ENCODE results near the gene LMF1.

Gene LMF1

GRCh38 chr16:1002399-1003166, 31.8 kb upstream of the LMF1 start:
- DNase-seq (ENCODE audit: low read depth) = peak; percentile 8
- no peak overlapping the region for H3K4me3 ChIP-seq (ENCODE audit: low read depth, low read length)
- TF ChIP-seq CTCF (IDR thresholded peaks at IDR 0.05; ENCODE audit: low read depth, low read length, missing control alignments) = no peak

GRCh38 chr16:1001096-1001495, 30.3 kb upstream of the LMF1 start:
- no peak for DNase-seq (ENCODE audit: low read depth)
- TF ChIP-seq CTCF (IDR thresholded peaks at IDR 0.05; ENCODE audit: low read depth, low read length, missing control alignments) = no peak
- H3K4me3 ChIP-seq (ENCODE audit: low read depth, low read length) = no peak overlapping the region

DNA sequence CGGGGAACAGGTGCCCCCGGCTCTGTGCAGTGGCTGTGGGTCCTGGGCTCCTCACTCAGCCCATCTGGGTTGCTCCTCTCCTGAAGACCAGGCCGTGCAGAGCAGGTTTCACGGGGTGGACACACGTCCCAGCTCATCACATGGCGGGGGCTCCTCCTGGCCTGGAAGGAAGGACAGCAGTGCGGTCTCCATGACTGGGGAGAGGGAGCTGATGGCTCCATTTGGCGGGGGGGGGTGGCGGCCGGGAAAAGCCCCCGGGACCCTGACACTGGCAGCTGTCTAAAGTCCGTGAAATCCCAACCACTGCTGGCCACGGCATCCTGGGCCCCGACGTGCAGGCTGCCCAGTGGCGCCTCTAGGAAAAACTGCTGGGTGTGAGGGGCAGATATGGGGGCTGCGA, 29.8 kb upstream of the LMF1 start:
- DNase-seq (ENCODE audit: low read depth) = no peak
- no peak overlapping the region for H3K4me3 ChIP-seq (ENCODE audit: low read depth, low read length)
- TF ChIP-seq CTCF (IDR thresholded peaks at IDR 0.05; ENCODE audit: low read depth, low read length, missing control alignments) = no peak

DNA sequence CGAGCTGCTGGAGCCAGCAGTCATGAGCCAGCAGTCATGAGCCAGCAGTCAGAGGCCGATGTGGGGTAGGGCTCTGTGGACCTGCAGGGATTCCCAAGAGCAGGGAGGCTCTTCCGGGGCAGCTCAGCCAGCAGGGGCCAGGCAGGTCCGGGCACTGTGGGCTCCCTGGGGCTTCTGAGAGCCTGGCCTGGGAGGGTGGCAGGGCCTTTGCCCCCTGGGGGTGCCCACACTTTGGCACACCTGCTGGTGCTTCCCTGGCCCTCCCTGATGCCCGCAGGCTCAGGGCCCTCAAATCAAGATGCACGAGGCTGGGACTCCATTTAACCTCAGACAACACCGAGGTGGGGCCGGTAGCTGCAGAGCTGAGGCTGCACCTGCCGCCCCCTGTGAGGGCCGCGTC, 28.9 kb upstream of the LMF1 start:
- no peak for TF ChIP-seq CTCF (IDR thresholded peaks at IDR 0.05; ENCODE audit: low read depth, low read length, missing control alignments)
- no peak overlapping the region for H3K4me3 ChIP-seq (ENCODE audit: low read depth, low read length)
- DNase-seq (ENCODE audit: low read depth) = no peak

- H3K4me3 ChIP-seq (ENCODE audit: low read depth, low read length) = no peak overlapping the region
- no peak for DNase-seq (ENCODE audit: low read depth)
- no peak for TF ChIP-seq CTCF (IDR thresholded peaks at IDR 0.05; ENCODE audit: low read depth, low read length, missing control alignments)
Observed at GRCh38 chr16:998615-999014, 27.8 kb upstream of the LMF1 start.

- no peak for TF ChIP-seq CTCF (IDR thresholded peaks at IDR 0.05; ENCODE audit: low read depth, low read length, missing control alignments)
- no peak for DNase-seq (ENCODE audit: low read depth)
- H3K4me3 ChIP-seq (ENCODE audit: low read depth, low read length) = no peak overlapping the region
Observed at GRCh38 chr16:998211-998610, 27.4 kb upstream of the LMF1 start.

GRCh38 chr16:997440-998051, 26.8 kb upstream of the LMF1 start:
- H3K4me3 ChIP-seq (ENCODE audit: low read depth, low read length) = no peak overlapping the region
- no peak for TF ChIP-seq CTCF (IDR thresholded peaks at IDR 0.05; ENCODE audit: low read depth, low read length, missing control alignments)
- no peak for DNase-seq (ENCODE audit: low read depth)

All from GM12864 (cell line).